GM23338 (cell line): ENCODE results near the gene BTBD9. TPM values are rescaled to one million over a fixed set of nuclear protein-coding genes. Genes with fewer than 3 reads are reported as not detected.

Experiments
- ATAC-seq: fragments of 200-7000 bp; cut with Tn5 transposase; 3 replicates; pipeline ENCODE4 v1.9.1; 2020
- DNase-seq: peaks from one replicate; pipeline ENCODE4 v3.0.0-alpha.2; 2015; ENCODE audit warnings: low spot score
- H2AFZ ChIP-seq: fragments of 200-600 bp; sonication (generic); 2 replicates; pipeline ENCODE4 v1.8.0; 2016; ENCODE audit warnings: antibody characterized with exemption, mild to moderate bottlenecking, moderate library complexity
- H3F3A ChIP-seq: fragments of 200-600 bp; sonication (generic); replicated peaks from 2 replicates; pipeline ENCODE4 v1.8.0; 2017; ENCODE audit warnings: antibody characterized with exemption, mixed run types, low read depth
- H3K27ac ChIP-seq: fragments of 200-600 bp; sonication (generic); 2 replicates; pipeline ENCODE4 v1.6.1; 2016; ENCODE audit warnings: low read depth
- H3K27me3 ChIP-seq: fragments of 200-600 bp; sonication (generic); 2 replicates; pipeline ENCODE4 v1.8.0; 2016; ENCODE audit warnings: mild to moderate bottlenecking, mixed run types, moderate library complexity; ENCODE audit not compliant: insufficient read depth
- H3K36me3 ChIP-seq: fragments of 200-600 bp; sonication (generic); 2 replicates; pipeline ENCODE4 v1.8.0; 2016; ENCODE audit warnings: mild to moderate bottlenecking; ENCODE audit not compliant: insufficient read depth
- H3K4me1 ChIP-seq: fragments of 200-600 bp; sonication (generic); 2 replicates; pipeline ENCODE4 v1.8.0; 2016; ENCODE audit warnings: mild to moderate bottlenecking, moderate library complexity; ENCODE audit not compliant: insufficient read depth
- H3K4me2 ChIP-seq: fragments of 200-600 bp; sonication (generic); 2 replicates; pipeline ENCODE4 v1.7.1; 2017; ENCODE audit warnings: mixed run types
- H3K4me3 ChIP-seq: fragments of 200-600 bp; sonication (generic); 2 replicates; pipeline ENCODE4 v1.6.1; 2016; ENCODE audit warnings: mixed run types
- H3K79me2 ChIP-seq: fragments of 200-600 bp; sonication (generic); replicated peaks from 2 replicates; pipeline ENCODE4 v1.8.0; 2017; ENCODE audit warnings: mild to moderate bottlenecking; ENCODE audit not compliant: insufficient read depth
- H3K9me2 ChIP-seq: fragments of 200-600 bp; sonication (generic); 2 replicates; pipeline ENCODE4 v1.8.0; 2017; ENCODE audit not compliant: insufficient read depth
- H4K20me1 ChIP-seq: fragments of 200-600 bp; sonication (generic); replicated peaks from 2 replicates; pipeline ENCODE4 v1.8.0; 2017; ENCODE audit warnings: mild to moderate bottlenecking; ENCODE audit not compliant: insufficient read depth
- H3K27ac Mint-ChIP-seq: 2 replicates; pipeline ENCODE4 v1.8.0; 2020; ENCODE audit warnings: inconsistent platforms, mild to moderate bottlenecking, moderate library complexity, mixed read lengths
- H3K27me3 Mint-ChIP-seq: 3 replicates; pipeline ENCODE4 v1.8.0; 2022; ENCODE audit warnings: low read depth, mild to moderate bottlenecking, moderate library complexity, mixed read lengths, inconsistent platforms; ENCODE audit not compliant: insufficient read depth, poor library complexity
- H3K36me3 Mint-ChIP-seq: 3 replicates; pipeline ENCODE4 v1.8.0; 2021; ENCODE audit warnings: low read depth, mild to moderate bottlenecking, inconsistent platforms, moderate library complexity, mixed read lengths
- H3K4me1 Mint-ChIP-seq: 3 replicates; pipeline ENCODE4 v1.8.0; 2020; ENCODE audit warnings: mild to moderate bottlenecking, inconsistent platforms, mixed read lengths
- H3K4me3 Mint-ChIP-seq: 3 replicates; pipeline ENCODE4 v1.8.0; 2021; ENCODE audit warnings: moderate library complexity, mild to moderate bottlenecking, inconsistent platforms, mixed read lengths
- H3K9me3 Mint-ChIP-seq: 3 replicates; pipeline ENCODE4 v1.8.0; 2020; ENCODE audit warnings: moderate library complexity, mild to moderate bottlenecking, inconsistent platforms, mixed read lengths
- polyA plus RNA-seq: library from polyadenylated mRNA; unstranded; fragments of >200 nt; fragmentation: Nextera tagmentation; extraction: Ambion mirVana; gene quantifications from 2 replicates; pipeline ENCODE4 v1.2.1, GENCODE V29; 2016
- total RNA-seq: library from RNA; depleted of rRNA; stranded (reverse); fragments of >200 nt; shearing (Covaris generic); gene quantifications from 2 replicates; pipeline ENCODE4 v1.2.3, GENCODE V29; 2014
- TF ChIP-seq, protein P1 (sequence below): fragments of 250-450 bp; sonication (Bioruptor Pico); IDR thresholded peaks from 2 replicates; pipeline ENCODE4 v1.5.0; 2020; ENCODE audit warnings: mild to moderate bottlenecking, moderate library complexity

Gene BTBD9
- total and polyA plus RNA-seq, 2 experiments from 2014 or later: 4.2 to 5.3 TPM

DNA sequence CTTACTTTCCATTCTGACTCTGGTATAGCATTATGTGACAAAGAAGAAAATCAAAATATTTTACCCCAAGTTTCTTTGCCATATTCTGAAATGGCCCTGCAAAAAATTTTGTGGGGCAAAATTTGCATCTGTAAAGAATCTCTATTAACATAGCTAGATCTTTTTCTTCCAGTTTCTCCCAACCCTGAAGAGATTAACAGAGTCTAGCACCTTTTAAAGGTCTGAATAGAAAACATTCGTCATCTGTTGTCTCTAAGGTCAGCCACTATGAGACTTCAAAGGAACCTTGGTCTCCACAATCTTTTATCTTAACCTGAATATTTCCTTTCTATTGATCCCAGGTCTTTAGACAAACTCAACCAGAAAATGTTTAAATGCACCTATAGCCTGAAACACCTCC lies 205.7 kb downstream of the BTBD9 start (continued):
- TF ChIP-seq, protein P1, sequence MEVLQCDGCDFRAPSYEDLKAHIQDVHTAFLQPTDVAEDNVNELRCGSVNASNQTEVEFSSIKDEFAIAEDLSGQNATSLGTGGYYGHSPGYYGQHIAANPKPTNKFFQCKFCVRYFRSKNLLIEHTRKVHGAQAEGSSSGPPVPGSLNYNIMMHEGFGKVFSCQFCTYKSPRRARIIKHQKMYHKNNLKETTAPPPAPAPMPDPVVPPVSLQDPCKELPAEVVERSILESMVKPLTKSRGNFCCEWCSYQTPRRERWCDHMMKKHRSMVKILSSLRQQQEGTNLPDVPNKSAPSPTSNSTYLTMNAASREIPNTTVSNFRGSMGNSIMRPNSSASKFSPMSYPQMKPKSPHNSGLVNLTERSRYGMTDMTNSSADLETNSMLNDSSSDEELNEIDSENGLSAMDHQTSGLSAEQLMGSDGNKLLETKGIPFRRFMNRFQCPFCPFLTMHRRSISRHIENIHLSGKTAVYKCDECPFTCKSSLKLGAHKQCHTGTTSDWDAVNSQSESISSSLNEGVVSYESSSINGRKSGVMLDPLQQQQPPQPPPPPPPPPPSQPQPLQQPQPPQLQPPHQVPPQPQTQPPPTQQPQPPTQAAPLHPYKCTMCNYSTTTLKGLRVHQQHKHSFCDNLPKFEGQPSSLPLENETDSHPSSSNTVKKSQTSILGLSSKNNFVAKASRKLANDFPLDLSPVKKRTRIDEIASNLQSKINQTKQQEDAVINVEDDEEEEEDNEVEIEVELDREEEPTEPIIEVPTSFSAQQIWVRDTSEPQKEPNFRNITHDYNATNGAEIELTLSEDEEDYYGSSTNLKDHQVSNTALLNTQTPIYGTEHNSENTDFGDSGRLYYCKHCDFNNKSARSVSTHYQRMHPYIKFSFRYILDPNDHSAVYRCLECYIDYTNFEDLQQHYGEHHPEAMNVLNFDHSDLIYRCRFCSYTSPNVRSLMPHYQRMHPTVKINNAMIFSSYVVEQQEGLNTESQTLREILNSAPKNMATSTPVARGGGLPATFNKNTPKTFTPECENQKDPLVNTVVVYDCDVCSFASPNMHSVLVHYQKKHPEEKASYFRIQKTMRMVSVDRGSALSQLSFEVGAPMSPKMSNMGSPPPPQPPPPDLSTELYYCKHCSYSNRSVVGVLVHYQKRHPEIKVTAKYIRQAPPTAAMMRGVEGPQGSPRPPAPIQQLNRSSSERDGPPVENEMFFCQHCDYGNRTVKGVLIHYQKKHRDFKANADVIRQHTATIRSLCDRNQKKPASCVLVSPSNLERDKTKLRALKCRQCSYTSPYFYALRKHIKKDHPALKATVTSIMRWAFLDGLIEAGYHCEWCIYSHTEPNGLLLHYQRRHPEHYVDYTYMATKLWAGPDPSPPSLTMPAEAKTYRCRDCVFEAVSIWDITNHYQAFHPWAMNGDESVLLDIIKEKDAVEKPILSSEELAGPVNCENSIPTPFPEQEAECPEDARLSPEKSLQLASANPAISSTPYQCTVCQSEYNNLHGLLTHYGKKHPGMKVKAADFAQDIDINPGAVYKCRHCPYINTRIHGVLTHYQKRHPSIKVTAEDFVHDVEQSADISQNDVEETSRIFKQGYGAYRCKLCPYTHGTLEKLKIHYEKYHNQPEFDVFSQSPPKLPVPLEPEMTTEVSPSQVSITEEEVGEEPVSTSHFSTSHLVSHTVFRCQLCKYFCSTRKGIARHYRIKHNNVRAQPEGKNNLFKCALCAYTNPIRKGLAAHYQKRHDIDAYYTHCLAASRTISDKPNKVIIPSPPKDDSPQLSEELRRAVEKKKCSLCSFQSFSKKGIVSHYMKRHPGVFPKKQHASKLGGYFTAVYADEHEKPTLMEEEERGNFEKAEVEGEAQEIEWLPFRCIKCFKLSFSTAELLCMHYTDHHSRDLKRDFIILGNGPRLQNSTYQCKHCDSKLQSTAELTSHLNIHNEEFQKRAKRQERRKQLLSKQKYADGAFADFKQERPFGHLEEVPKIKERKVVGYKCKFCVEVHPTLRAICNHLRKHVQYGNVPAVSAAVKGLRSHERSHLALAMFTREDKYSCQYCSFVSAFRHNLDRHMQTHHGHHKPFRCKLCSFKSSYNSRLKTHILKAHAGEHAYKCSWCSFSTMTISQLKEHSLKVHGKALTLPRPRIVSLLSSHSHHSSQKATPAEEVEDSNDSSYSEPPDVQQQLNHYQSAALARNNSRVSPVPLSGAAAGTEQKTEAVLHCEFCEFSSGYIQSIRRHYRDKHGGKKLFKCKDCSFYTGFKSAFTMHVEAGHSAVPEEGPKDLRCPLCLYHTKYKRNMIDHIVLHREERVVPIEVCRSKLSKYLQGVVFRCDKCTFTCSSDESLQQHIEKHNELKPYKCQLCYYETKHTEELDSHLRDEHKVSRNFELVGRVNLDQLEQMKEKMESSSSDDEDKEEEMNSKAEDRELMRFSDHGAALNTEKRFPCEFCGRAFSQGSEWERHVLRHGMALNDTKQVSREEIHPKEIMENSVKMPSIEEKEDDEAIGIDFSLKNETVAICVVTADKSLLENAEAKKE (CRISPR knock-in tag): no peak

DNA sequence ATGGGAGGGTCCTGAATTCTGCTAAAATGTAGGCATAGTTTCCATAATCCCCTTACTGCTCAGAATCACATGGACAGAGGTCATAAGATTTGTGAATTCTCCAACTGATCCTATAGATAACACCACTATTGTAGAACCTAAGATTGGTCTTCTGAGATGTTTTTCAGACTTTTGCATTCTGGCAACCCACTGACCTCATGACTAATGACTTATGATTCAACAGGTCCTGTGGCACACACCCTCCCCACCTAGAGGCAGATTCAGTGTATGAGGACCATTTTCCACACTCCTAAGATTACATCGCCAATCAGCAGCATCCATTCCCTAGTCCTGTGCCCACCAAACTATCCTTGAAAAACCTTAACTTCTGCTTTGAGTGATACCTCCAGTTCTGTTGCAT lies 207.2 kb downstream of the BTBD9 start:
- Mint-ChIP-seq H3K27me3 (peaks cover 3% of the 10 kb centered on the region), H3K27ac (no peak overlapping the region), H3K9me3 (no peaks in the 10 kb centered on the region), H3K4me1 (peaks cover 22% of the 10 kb centered on the region), H3K36me3 (no peaks in the 10 kb centered on the region), H3K4me3 (no peak overlapping the region)
- no peak overlapping the region for H3K27ac ChIP-seq
- ATAC-seq (no peak), DNase-seq (no peak)
- no peak overlapping the region for H3K4me2 ChIP-seq
- H3K36me3 ChIP-seq: no peaks in the 10 kb centered on the region
- no peaks in the 10 kb centered on the region for H4K20me1 ChIP-seq
- H3K27me3 ChIP-seq: no peaks in the 10 kb centered on the region
- peaks cover 18% of the 10 kb centered on the region for H3K4me1 ChIP-seq
- TF ChIP-seq, protein P1 (CRISPR knock-in tag): no peak
- no peak overlapping the region for H3K4me3 ChIP-seq
- H3K79me2 ChIP-seq: no peaks in the 10 kb centered on the region
- no peaks in the 10 kb centered on the region for H3F3A ChIP-seq
- peaks cover 3% of the 10 kb centered on the region; the same call in 1 of the 2 replicates for H3K9me2 ChIP-seq
- H2AFZ ChIP-seq: no peak overlapping the region
